OCI-LY7 (cell line): ENCODE measurements around the gene NUTF2. TPM values are rescaled to one million over a fixed set of nuclear protein-coding genes. Genes with fewer than 3 reads are reported as not detected.

ENCODE experiments used
- BruUV-seq: library from RNA; stranded (reverse); fragments of 400-500 nt; replicated peaks from 2 replicates; lab custom pipeline; 2021; lab: Mats Ljungman, UMichigan
- CTCF ChIA-PET: fragments of 300-600 bp; sonication (Branson Sonifier 250); formaldehyde crosslinking; loops from one replicate; lab custom pipeline; 2022; ENCODE audit warnings: antibody characterized with exemption; ENCODE audit not compliant: unreplicated experiment; lab: Charles Lee
- POLR2A ChIA-PET: fragments of 300-600 bp; sonication (Branson Sonifier 250); formaldehyde crosslinking; loops from one replicate; lab custom pipeline; 2022; ENCODE audit warnings: antibody characterized with exemption; lab: Charles Lee
- DNase-seq: peaks from one replicate; pipeline ENCODE4 v3.0.0-alpha.2; 2015; ENCODE audit warnings: low spot score
- H2AFZ ChIP-seq: fragments of 200-600 bp; sonication (generic), shearing (Covaris generic); 2 replicates; pipeline ENCODE4 v1.6.1; 2014; ENCODE audit warnings: mild to moderate bottlenecking, antibody characterized with exemption, low read length, moderate library complexity
- H3K27ac ChIP-seq: fragments of 200-600 bp; sonication (generic); 2 replicates; pipeline ENCODE4 v1.5.1; 2014; ENCODE audit warnings: mixed run types, low read depth, mild to moderate bottlenecking, moderate library complexity, low read length, inconsistent platforms; ENCODE audit not compliant: poor library complexity, severe bottlenecking
- H3K36me3 ChIP-seq: fragments of 200-600 bp; sonication (generic); 2 replicates; pipeline ENCODE4 v1.6.1; 2014; ENCODE audit warnings: mild to moderate bottlenecking, antibody characterized with exemption, low read length, moderate library complexity, mixed read lengths; ENCODE audit not compliant: insufficient read depth
- H3K4me1 ChIP-seq: fragments of 200-600 bp; sonication (generic); 2 replicates; pipeline ENCODE4 v1.5.1; 2014; ENCODE audit warnings: mild to moderate bottlenecking, low read length; ENCODE audit not compliant: insufficient read depth, poor library complexity, severe bottlenecking
- H3K4me2 ChIP-seq: fragments of 200-600 bp; sonication (generic); 2 replicates; pipeline ENCODE4 v1.6.1; 2014; ENCODE audit warnings: mild to moderate bottlenecking, low read length
- H3K4me3 ChIP-seq: fragments of 200-600 bp; sonication (generic); 2 replicates; pipeline ENCODE4 v1.5.1; 2014; ENCODE audit warnings: mild to moderate bottlenecking, low read depth, low read length; ENCODE audit not compliant: poor library complexity, severe bottlenecking
- H3K79me2 ChIP-seq: fragments of 200-600 bp; sonication (generic); 2 replicates; pipeline ENCODE4 v1.6.1; 2016; ENCODE audit warnings: low read depth, mild to moderate bottlenecking, low read length, moderate library complexity, mixed read lengths; ENCODE audit not compliant: insufficient read depth
- H3K9me2 ChIP-seq: fragments of 200-600 bp; sonication (generic); 2 replicates; pipeline ENCODE4 v1.6.1; 2016; ENCODE audit warnings: mild to moderate bottlenecking, low read length, mixed read lengths; ENCODE audit not compliant: insufficient read depth
- H3K9me3 ChIP-seq: fragments of 200-600 bp; sonication (generic); 2 replicates; pipeline ENCODE4 v1.6.1; 2014; ENCODE audit warnings: mild to moderate bottlenecking, mixed run types, low read length, mixed read lengths
- H4K20me1 ChIP-seq: fragments of 200-600 bp; sonication (generic); 2 replicates; pipeline ENCODE4 v1.6.1; 2014; ENCODE audit warnings: mild to moderate bottlenecking, antibody characterized with exemption, low read length, moderate library complexity, mixed read lengths; ENCODE audit not compliant: insufficient read depth
- CTCF ChIP-seq: fragments of 200-600 bp; sonication (generic); conservative IDR thresholded peaks from 2 replicates; pipeline ENCODE4 v1.5.1; 2014; ENCODE audit warnings: mild to moderate bottlenecking, antibody characterized with exemption, low read length, moderate library complexity, mixed read lengths
- EZH2phosphoT487 ChIP-seq: fragments of 200-600 bp; sonication (generic); IDR thresholded peaks from 2 replicates; pipeline ENCODE4 v1.6.1; 2018; ENCODE audit warnings: low read depth, borderline replicate concordance, mild to moderate bottlenecking, mixed run types, antibody characterized with exemption, low read length, moderate library complexity, mixed read lengths
- intact Hi-C: fragments of 100-400 bp; cut with micrococcal nuclease; formaldehyde crosslinking; loops from one replicate; pipeline ENCODE4 v1.10.0; 2022; ENCODE audit not compliant: unreplicated experiment
- total RNA-seq, 2 experiments: library from RNA; depleted of rRNA in 1 of 2; stranded (reverse); fragments of >200 nt in 1 of 2; shearing (Covaris generic) in 1 of 2; gene quantifications; 2 replicates each; pipeline ENCODE4 v1.2.3, GENCODE V29; 2014 to 2022

NUTF2 gene
- total RNA-seq, 2 experiments from 2014 or later, result 143 to 187 TPM

- no peak for TF ChIP-seq CTCF
- intact Hi-C loops, result no loop called here
- no peaks in the 10 kb centered on the region for H3K79me2 ChIP-seq
- no peaks in the 10 kb centered on the region for H3K9me2 ChIP-seq
- no peaks in the 10 kb centered on the region for H3K9me3 ChIP-seq
- no peak overlapping the region for H3K4me2 ChIP-seq
- H3K4me1 ChIP-seq, result no peaks in the 10 kb centered on the region
- BruUV-seq, result no TSS peak
- H3K27ac ChIP-seq, result no peak overlapping the region
- no peak for DNase-seq
- ChIA-PET CTCF (interaction anchor here (0.6 kb wide), 1 partner anchor 31 kb away, joined by 4 read pairs; no protein-coding TSS in a partner anchor), POLR2A (no interaction called here)
- H3K36me3 ChIP-seq, result no peaks in the 10 kb centered on the region
- no peaks in the 10 kb centered on the region for H4K20me1 ChIP-seq
- H3K4me3 ChIP-seq, result no peak overlapping the region
- H2AFZ ChIP-seq, result no peak overlapping the region
These were observed 24.2 kb upstream of the NUTF2 start for GRCh38 chr16:67822511-67822910.

- Histone ChIP-seq H3K9me3 (no peaks in the 10 kb centered on the region), H4K20me1 (no peaks in the 10 kb centered on the region), H3K36me3 (no peaks in the 10 kb centered on the region; the same call in 1 of the 2 replicates), H3K27ac (no peak overlapping the region), H2AFZ (no peak overlapping the region), H3K4me3 (no peak overlapping the region), H3K4me1 (no peaks in the 10 kb centered on the region), H3K4me2 (no peak overlapping the region), H3K79me2 (no peaks in the 10 kb centered on the region), H3K9me2 (no peaks in the 10 kb centered on the region)
- TF ChIP-seq EZH2phosphoT487 (no peak), CTCF (no peak)
- CTCF ChIA-PET, result no interaction called here
- no peak for DNase-seq
- POLR2A ChIA-PET, result no interaction called here
- BruUV-seq, result no TSS peak
- intact Hi-C loops, result no loop called here
These were observed 21.6 kb upstream of the NUTF2 start for GRCh38 chr16:67825119-67825518.

GRCh38 chr16:67825906-67826305 lies 20.8 kb upstream of the NUTF2 start:
- H3K79me2 ChIP-seq, result no peaks in the 10 kb centered on the region
- H3K36me3 ChIP-seq, result peaks cover 5% of the 10 kb centered on the region; the same call in 1 of the 2 replicates
- H3K27ac ChIP-seq, result no peak overlapping the region
- H3K9me2 ChIP-seq, result no peaks in the 10 kb centered on the region
- intact Hi-C loops, result no loop called here
- BruUV-seq, result no TSS peak
- H3K4me1 ChIP-seq, result no peaks in the 10 kb centered on the region
- H3K4me3 ChIP-seq, result no peak overlapping the region
- H3K4me2 ChIP-seq, result no peak overlapping the region
- TF ChIP-seq EZH2phosphoT487 (no peak), CTCF (no peak)
- DNase-seq, result no peak
- ChIA-PET CTCF (no interaction called here), POLR2A (interaction anchor here (1.0 kb wide), 1 partner anchor 10 kb away, joined by 3 read pairs; no protein-coding TSS in a partner anchor)
- H4K20me1 ChIP-seq, result no peaks in the 10 kb centered on the region
- no peak overlapping the region for H2AFZ ChIP-seq
- no peaks in the 10 kb centered on the region for H3K9me3 ChIP-seq
